ENCODE data around the gene C16orf89.

DNA sequence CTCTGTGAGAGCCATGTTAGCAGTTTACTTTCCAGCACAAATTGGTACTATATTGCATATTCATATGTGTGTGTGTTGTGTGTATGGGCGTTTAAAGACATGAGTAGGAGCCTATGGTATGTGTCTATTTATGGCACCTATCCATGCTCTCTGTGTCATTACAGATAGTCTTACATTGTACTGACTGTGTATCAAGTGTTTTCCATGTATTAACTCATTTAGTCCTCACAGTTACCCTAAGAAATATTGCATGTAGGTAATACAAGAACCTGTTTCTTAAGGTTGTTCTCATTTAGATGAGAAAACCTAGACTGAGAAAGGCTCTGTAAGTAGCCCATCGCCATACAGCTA, 7.5 kb upstream of the C16orf89 start:
- TF ChIP-seq CTCF (tag by site-specific recombination; IDR thresholded peaks at IDR 0.05) (no peak), ZNF692 (tag by site-specific recombination; IDR thresholded peaks at IDR 0.05) (no peak), ZNF174 (tag by site-specific recombination; IDR thresholded peaks at IDR 0.05) (no peak), ZNF510 (tag by site-specific recombination; IDR thresholded peaks at IDR 0.05; ENCODE audit: insufficient replicate concordance) (no peak), REST (tag by site-specific recombination; IDR thresholded peaks at IDR 0.05) (no peak), ZNF76 (tag by site-specific recombination; IDR thresholded peaks at IDR 0.05; ENCODE audit: borderline replicate concordance, low read depth) (no peak), ZNF155 (tag by site-specific recombination; IDR thresholded peaks at IDR 0.05) (no peak), WT1 (tag by site-specific recombination; IDR thresholded peaks at IDR 0.05) (no peak), ZNF530 (tag by site-specific recombination; IDR thresholded peaks at IDR 0.05; ENCODE audit: low read depth) (no peak), ZSCAN18 (tag by site-specific recombination; IDR thresholded peaks at IDR 0.05) (no peak), ZNF274 (IDR thresholded peaks at IDR 0.05; ENCODE audit: low read length) (no peak), ZNF274 (tag by site-specific recombination; IDR thresholded peaks at IDR 0.05; ENCODE audit: borderline replicate concordance) (no peak), ZNF529 (tag by site-specific recombination; IDR thresholded peaks at IDR 0.05; ENCODE audit: insufficient replicate concordance) (no peak), ZSCAN30 (tag by site-specific recombination; IDR thresholded peaks at IDR 0.05) (no peak)
- TF ChIP-seq, protein P1, sequence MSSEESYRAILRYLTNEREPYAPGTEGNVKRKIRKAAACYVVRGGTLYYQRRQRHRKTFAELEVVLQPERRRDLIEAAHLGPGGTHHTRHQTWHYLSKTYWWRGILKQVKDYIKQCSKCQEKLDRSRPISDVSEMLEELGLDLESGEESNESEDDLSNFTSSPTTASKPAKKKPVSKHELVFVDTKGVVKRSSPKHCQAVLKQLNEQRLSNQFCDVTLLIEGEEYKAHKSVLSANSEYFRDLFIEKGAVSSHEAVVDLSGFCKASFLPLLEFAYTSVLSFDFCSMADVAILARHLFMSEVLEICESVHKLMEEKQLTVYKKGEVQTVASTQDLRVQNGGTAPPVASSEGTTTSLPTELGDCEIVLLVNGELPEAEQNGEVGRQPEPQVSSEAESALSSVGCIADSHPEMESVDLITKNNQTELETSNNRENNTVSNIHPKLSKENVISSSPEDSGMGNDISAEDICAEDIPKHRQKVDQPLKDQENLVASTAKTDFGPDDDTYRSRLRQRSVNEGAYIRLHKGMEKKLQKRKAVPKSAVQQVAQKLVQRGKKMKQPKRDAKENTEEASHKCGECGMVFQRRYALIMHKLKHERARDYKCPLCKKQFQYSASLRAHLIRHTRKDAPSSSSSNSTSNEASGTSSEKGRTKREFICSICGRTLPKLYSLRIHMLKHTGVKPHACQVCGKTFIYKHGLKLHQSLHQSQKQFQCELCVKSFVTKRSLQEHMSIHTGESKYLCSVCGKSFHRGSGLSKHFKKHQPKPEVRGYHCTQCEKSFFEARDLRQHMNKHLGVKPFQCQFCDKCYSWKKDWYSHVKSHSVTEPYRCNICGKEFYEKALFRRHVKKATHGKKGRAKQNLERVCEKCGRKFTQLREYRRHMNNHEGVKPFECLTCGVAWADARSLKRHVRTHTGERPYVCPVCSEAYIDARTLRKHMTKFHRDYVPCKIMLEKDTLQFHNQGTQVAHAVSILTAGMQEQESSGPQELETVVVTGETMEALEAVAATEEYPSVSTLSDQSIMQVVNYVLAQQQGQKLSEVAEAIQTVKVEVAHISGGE (tag by site-specific recombination; conservative IDR thresholded peaks at IDR 0.05; ENCODE audit: low read depth), result no peak

All from HEK293 (cell line).